Gastroesophageal sphincter (tissue), 4 donors: ENCODE measurements around the gene NMS. TPM values are rescaled to one million over a fixed set of nuclear protein-coding genes. Genes with fewer than 3 reads are reported as not detected.

Experiments
- ATAC-seq: fragments of 150-250 bp; one replicate; pipeline ENCODE4 v1.9.1; 2016; ENCODE audit warnings: mild to moderate bottlenecking, moderate library complexity
- H3K27ac ChIP-seq, 4 donors: fragments of 200-600 bp; sonication (generic) in 3 of 4; 1 replicate in 3 of 4; 2 replicates in 1 of 4; pipeline ENCODE4 v1.5.1; 2016 to 2019
- H3K27me3 ChIP-seq: fragments of 200-600 bp; sonication (generic); one replicate; pipeline ENCODE4 v1.5.1; 2019
- H3K36me3 ChIP-seq, 2 donors: fragments of 200-600 bp; sonication (generic); one replicate each; pipeline ENCODE4 v1.5.1; 2019; ENCODE audit warnings: control low read depth in 1 of 2
- H3K4me1 ChIP-seq, 3 donors: fragments of 200-600 bp; sonication (generic); 1 replicate in 2 of 3; 2 replicates in 1 of 3; pipeline ENCODE4 v1.5.1; 2016 to 2019; ENCODE audit warnings: control low read depth in 2 of 3
- H3K4me3 ChIP-seq, 2 donors: fragments of 200-600 bp; sonication (generic); one replicate each; pipeline ENCODE4 v1.5.1; 2019; ENCODE audit warnings: mild to moderate bottlenecking in 1 of 2, moderate library complexity in 1 of 2
- H3K9me3 ChIP-seq, 3 donors: fragments of 200-600 bp; sonication (generic); one replicate each; pipeline ENCODE4 v1.5.1; 2017 to 2019; ENCODE audit warnings: control low read depth in 2 of 3
- CTCF ChIP-seq, 4 experiments: fragments of 200-600 bp in 2 of 4; fragments of 450-650 bp in 2 of 4; sonication (generic) in 1 of 4; IDR thresholded peaks; one replicate each; pipeline ENCODE4 v1.5.1; 2017 to 2019; ENCODE audit warnings: antibody characterized with exemption in 4 of 4, mild to moderate bottlenecking in 2 of 4, moderate library complexity in 2 of 4
- EP300 ChIP-seq: sonication (generic); formaldehyde crosslinking; IDR thresholded peaks from one replicate; pipeline ENCODE4 v1.6.1; 2017; ENCODE audit warnings: antibody characterized with exemption, mild to moderate bottlenecking
- POLR2A ChIP-seq, 2 donors: fragments of 450-650 bp; IDR thresholded peaks; one replicate each; pipeline ENCODE4 v1.6.1; 2017; ENCODE audit warnings: antibody characterized with exemption in 2 of 2, mild to moderate bottlenecking in 2 of 2, moderate library complexity in 1 of 2
- POLR2AphosphoS5 ChIP-seq: sonication (generic); formaldehyde crosslinking; IDR thresholded peaks from one replicate; pipeline ENCODE4 v1.6.1; 2017; ENCODE audit warnings: antibody characterized with exemption
- WGBS, 2 donors: methylation state at CpG; one replicate each; pipeline ENCODE4 v1.1.5; 2018; ENCODE audit warnings: low coverage in 1 of 2; 5-methylcytosine and 5-hydroxymethylcytosine counted together
- total RNA-seq, 4 donors: library from RNA; depleted of rRNA; stranded (reverse); fragments of >200 nt; gene quantifications; one replicate each; pipeline ENCODE4 v1.1.0, GENCODE V29; 2016

NMS gene
- total RNA-seq, 4 donors from 2014 or later: not detected

- Histone ChIP-seq H3K9me3 (no peaks in the 10 kb centered on the region), H3K27me3 (no peaks in the 10 kb centered on the region), H3K4me3 (no peak overlapping the region), H3K4me1 (no peaks in the 10 kb centered on the region), H3K36me3 (no peaks in the 10 kb centered on the region), H3K27ac (no peak overlapping the region)
- ATAC-seq: no peak
- 50 to 67% methylated on average over 3 to 4 of the region's 7 CpGs for WGBS, 2 donors
- TF ChIP-seq POLR2A (IDR thresholded peaks at IDR 0.05) (no peak), CTCF (IDR thresholded peaks at IDR 0.05) (no peak), EP300 (no peak), POLR2AphosphoS5 (no peak)
Observed at GRCh38 chr2:100527440-100528015, 57.2 kb downstream of the NMS start.

- no peak for ATAC-seq
- H3K36me3 ChIP-seq: no peaks in the 10 kb centered on the region
- no peak overlapping the region for H3K4me3 ChIP-seq
- no peak for TF ChIP-seq EP300
- no peak for TF ChIP-seq POLR2A (IDR thresholded peaks at IDR 0.05)
- no peak for TF ChIP-seq POLR2AphosphoS5
- no peak for TF ChIP-seq CTCF (IDR thresholded peaks at IDR 0.05)
- no peak overlapping the region for H3K27ac ChIP-seq
- no peaks in the 10 kb centered on the region for H3K27me3 ChIP-seq
- no peaks in the 10 kb centered on the region for H3K4me1 ChIP-seq
- 85 to 88% methylated on average over 3 to 8 of the region's 8 CpGs for WGBS, 2 donors
- H3K9me3 ChIP-seq: no peaks in the 10 kb centered on the region
Observed at GRCh38 chr2:100529176-100529575, 58.9 kb downstream of the NMS start.

GRCh38 chr2:100529900-100530299 is 59.6 kb downstream of the NMS start:
- Histone ChIP-seq H3K27me3 (no peaks in the 10 kb centered on the region), H3K27ac (no peak overlapping the region), H3K4me1 (no peaks in the 10 kb centered on the region), H3K36me3 (no peaks in the 10 kb centered on the region), H3K9me3 (no peaks in the 10 kb centered on the region), H3K4me3 (no peak overlapping the region)
- TF ChIP-seq EP300: no peak
- TF ChIP-seq CTCF (IDR thresholded peaks at IDR 0.05): no peak
- TF ChIP-seq POLR2AphosphoS5: no peak
- TF ChIP-seq POLR2A (IDR thresholded peaks at IDR 0.05): no peak
- no peak for ATAC-seq
- 46 to 67% methylated on average over 2 to 6 of the region's 6 CpGs for WGBS, 2 donors

Other genes with a start within 250 kb of the NMS start
- gene LONRF2, start 148.0 kb upstream of the NMS start, total RNA-seq: 10 to 100 TPM; 23.8 to 74.6 (median 51.0) TPM
- 10 to 100 TPM; 10.6 to 21.9 (median 13.3) TPM for gene CHST10, start 52.8 kb upstream of the NMS start, total RNA-seq
- gene PDCL3, start 92.5 kb downstream of the NMS start, total RNA-seq: 10 to 100 TPM; 20.5 to 63.8 (median 42.5) TPM